Gastrocnemius medialis (tissue), 4 donors: ENCODE data around the gene RNASE4. TPM values are rescaled to one million over a fixed set of nuclear protein-coding genes. Genes with fewer than 3 reads are reported as not detected.

ENCODE experiments used
- ATAC-seq, 2 donors: fragments of 150-250 bp; one replicate each; pipeline ENCODE4 v1.9.1; 2016
- DNase-seq, 2 donors: peaks; one replicate each; pipeline ENCODE4 v3.0.0-alpha.2; 2019
- H3K27ac ChIP-seq, 4 donors: fragments of 200-600 bp; sonication (generic); 1 replicate in 1 of 4; 2 replicates in 3 of 4; pipeline ENCODE4 v1.5.1; 2016 to 2018; ENCODE audit warnings: mild to moderate bottlenecking in 2 of 4, moderate library complexity in 1 of 4
- H3K27me3 ChIP-seq, 3 donors: fragments of 200-600 bp; sonication (generic) in 2 of 3; 1 replicate in 1 of 3; 2 replicates in 2 of 3; pipeline versions ENCODE4 v1.5.1 to v1.6.0; 2016 to 2019; ENCODE audit warnings: mild to moderate bottlenecking in 1 of 3, moderate library complexity in 1 of 3
- H3K36me3 ChIP-seq, 2 donors: fragments of 200-600 bp; sonication (generic) in 1 of 2; one replicate each; pipeline ENCODE4 v1.5.1; 2017 to 2018
- H3K4me1 ChIP-seq, 2 donors: fragments of 200-600 bp; sonication (generic) in 1 of 2; one replicate each; pipeline ENCODE4 v1.5.1; 2016 to 2017; ENCODE audit warnings: mild to moderate bottlenecking in 2 of 2
- H3K4me3 ChIP-seq, 4 donors: fragments of 200-600 bp; sonication (generic) in 3 of 4; 1 replicate in 1 of 4; 2 replicates in 3 of 4; pipeline ENCODE4 v1.5.1; 2016 to 2019; ENCODE audit warnings: mild to moderate bottlenecking in 2 of 4
- H3K9me3 ChIP-seq, 3 donors: fragments of 200-600 bp; sonication (generic) in 2 of 3; 1 replicate in 1 of 3; 2 replicates in 2 of 3; pipeline ENCODE4 v1.5.1; 2016 to 2019
- POLR2A ChIP-seq, 2 donors: fragments of 450-650 bp; IDR thresholded peaks; one replicate each; pipeline ENCODE4 v1.6.1; 2017; ENCODE audit warnings: antibody characterized with exemption in 2 of 2, mild to moderate bottlenecking in 2 of 2, moderate library complexity in 2 of 2
- in situ Hi-C, 4 donors: fragments of 200-750 bp; cut with MboI; loops; one replicate each; pipeline versions ENCODE4 v1.15.0 to v1.8.0; 2017; ENCODE audit warnings: low sequenced_read_pairs in 4 of 4
- intact Hi-C: fragments of 100-400 bp; cut with DNase I; formaldehyde crosslinking; loops from one replicate; pipeline ENCODE4 v1.15.1; 2023; ENCODE audit warnings: low total_unique reads
- total RNA-seq, 4 donors: library from RNA; depleted of rRNA; stranded (reverse); fragments of >200 nt; gene quantifications; one replicate each; pipeline versions ENCODE4 v1.1.0 to v1.2.3, GENCODE V29; 2016
- TF ChIP-seq, protein P1 (sequence below), 5 experiments: fragments of 450-650 bp in 3 of 5; fragments of 200-600 bp in 2 of 5; sonication (generic) in 2 of 5; IDR thresholded peaks in 4 of 5; conservative IDR thresholded peaks in 1 of 5; 1 replicate in 4 of 5; 2 replicates in 1 of 5; pipeline ENCODE4 v1.5.1; 2016 to 2019; ENCODE audit warnings: antibody characterized with exemption in 5 of 5, mild to moderate bottlenecking in 3 of 5, moderate library complexity in 3 of 5

The RNASE4 gene
- total RNA-seq, 4 donors from 2014 or later, result 12.2 to 21.3 (median 18.9) TPM

- intact Hi-C loops (no loop called here), in situ Hi-C loops (loop anchor here (5.0 to 25.0 kb wide), 10 partner anchors 80 to 420 kb away; partner anchors contain the start of genes TMEM253 (in 2 of the 4), ARHGEF40 (in 1 of the 4), CCNB1IP1 (in 1 of the 4) and PARP2 (in 1 of the 4))
- Histone ChIP-seq H3K27ac (no peak overlapping the region), H3K9me3 (no peaks in the 10 kb centered on the region), H3K4me3 (no peak overlapping the region), H3K4me1 (no peaks in the 10 kb centered on the region), H3K36me3 (no peaks in the 10 kb centered on the region), H3K27me3 (no peaks in the 10 kb centered on the region)
- DNase-seq (no peak), ATAC-seq (no peak)
- TF ChIP-seq, protein P1, sequence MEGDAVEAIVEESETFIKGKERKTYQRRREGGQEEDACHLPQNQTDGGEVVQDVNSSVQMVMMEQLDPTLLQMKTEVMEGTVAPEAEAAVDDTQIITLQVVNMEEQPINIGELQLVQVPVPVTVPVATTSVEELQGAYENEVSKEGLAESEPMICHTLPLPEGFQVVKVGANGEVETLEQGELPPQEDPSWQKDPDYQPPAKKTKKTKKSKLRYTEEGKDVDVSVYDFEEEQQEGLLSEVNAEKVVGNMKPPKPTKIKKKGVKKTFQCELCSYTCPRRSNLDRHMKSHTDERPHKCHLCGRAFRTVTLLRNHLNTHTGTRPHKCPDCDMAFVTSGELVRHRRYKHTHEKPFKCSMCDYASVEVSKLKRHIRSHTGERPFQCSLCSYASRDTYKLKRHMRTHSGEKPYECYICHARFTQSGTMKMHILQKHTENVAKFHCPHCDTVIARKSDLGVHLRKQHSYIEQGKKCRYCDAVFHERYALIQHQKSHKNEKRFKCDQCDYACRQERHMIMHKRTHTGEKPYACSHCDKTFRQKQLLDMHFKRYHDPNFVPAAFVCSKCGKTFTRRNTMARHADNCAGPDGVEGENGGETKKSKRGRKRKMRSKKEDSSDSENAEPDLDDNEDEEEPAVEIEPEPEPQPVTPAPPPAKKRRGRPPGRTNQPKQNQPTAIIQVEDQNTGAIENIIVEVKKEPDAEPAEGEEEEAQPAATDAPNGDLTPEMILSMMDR (IDR thresholded peaks at IDR 0.05 in 4 of 5, conservative IDR thresholded peaks at IDR 0.05 in 1 of 5), result no peak
- no peak for TF ChIP-seq POLR2A (IDR thresholded peaks at IDR 0.05)
Observed at GRCh38 chr14:20692116-20692751, 7.9 kb downstream of the RNASE4 start.

DNA sequence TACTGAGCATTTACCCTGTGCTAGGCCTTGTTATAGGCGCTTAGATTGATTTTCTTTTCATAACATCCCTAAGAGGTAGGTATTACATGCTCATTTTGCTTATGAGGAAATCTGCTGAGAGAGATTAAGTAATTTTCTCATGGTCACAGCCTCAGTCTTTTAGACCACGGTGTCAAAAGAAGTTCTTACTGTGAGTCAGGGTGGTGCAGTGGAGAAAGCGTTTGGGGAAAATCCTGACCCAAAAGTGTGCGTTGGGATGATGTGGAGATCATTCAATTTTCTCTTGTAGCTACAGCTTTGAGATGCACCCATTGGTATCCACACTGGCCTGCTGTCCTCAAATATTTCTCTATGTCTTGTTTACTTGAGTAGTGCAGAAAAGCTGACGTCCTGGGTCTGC lies 12.4 kb downstream of the RNASE4 start:
- Histone ChIP-seq H3K27ac (no peak overlapping the region), H3K27me3 (no peaks in the 10 kb centered on the region), H3K9me3 (no peaks in the 10 kb centered on the region), H3K36me3 (no peaks in the 10 kb centered on the region), H3K4me3 (no peak overlapping the region), H3K4me1 (no peaks in the 10 kb centered on the region)
- no peak for ATAC-seq
- DNase-seq, result no peak
- TF ChIP-seq POLR2A (IDR thresholded peaks at IDR 0.05), result no peak
- TF ChIP-seq, protein P1 (IDR thresholded peaks at IDR 0.05 in 4 of 5, conservative IDR thresholded peaks at IDR 0.05 in 1 of 5), result no peak
- in situ Hi-C loops (loop anchor here (10.0 to 25.0 kb wide), 7 partner anchors 158 to 416 kb away; partner anchors contain the start of genes TMEM253 (in 2 of the 4), ARHGEF40 (in 1 of the 4), CCNB1IP1 (in 1 of the 4) and PARP2 (in 1 of the 4)), intact Hi-C loops (loop anchor here (1.0 to 5.0 kb wide), 2 partner anchors 159 to 276 kb away; no protein-coding TSS in a partner anchor)

DNA sequence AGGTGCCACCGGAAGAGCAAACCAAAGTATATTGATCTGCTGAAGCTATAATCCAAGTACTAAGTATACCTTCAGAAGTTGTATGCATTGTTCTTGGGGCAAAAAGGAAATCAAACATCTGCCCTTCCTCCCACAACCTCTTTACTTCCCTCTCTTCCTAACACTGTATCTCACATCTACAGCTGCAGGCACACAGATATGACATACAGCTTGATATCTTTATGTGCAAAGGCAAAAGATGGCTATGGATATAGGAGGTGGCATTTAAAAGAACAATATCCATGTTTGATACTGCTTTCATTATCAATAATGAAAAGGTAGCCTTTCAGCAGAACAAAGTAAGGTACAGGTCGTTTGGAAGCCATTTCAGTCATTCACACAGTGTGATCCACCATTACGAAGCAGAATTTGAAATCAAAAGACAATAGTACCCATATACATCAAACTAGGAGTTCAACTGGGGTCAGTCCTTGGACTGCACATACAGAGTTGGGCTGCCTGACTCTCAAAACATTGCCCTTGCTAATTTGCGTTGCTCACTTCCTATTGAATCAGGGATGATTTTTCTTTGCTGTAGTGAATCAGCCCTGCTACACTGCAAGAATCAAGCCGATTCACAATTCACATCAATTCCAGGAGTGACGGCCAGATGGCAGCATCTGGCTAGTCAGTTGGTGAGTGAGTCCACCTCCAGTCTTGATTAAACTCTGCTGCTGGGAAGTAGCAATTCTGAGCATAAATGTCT lies 13.1 kb downstream of the RNASE4 start:
- H3K4me1 ChIP-seq, result no peaks in the 10 kb centered on the region
- in situ Hi-C loops, result loop anchor here (10.0 to 25.0 kb wide), 7 partner anchors 157 to 415 kb away; partner anchors contain the start of genes TMEM253 (in 2 of the 4), ARHGEF40 (in 1 of the 4), CCNB1IP1 (in 1 of the 4) and PARP2 (in 1 of the 4)
- no peaks in the 10 kb centered on the region for H3K36me3 ChIP-seq
- H3K27ac ChIP-seq, result no peak overlapping the region
- TF ChIP-seq POLR2A (IDR thresholded peaks at IDR 0.05), result no peak
- TF ChIP-seq, protein P1 (IDR thresholded peaks at IDR 0.05 in 4 of 5, conservative IDR thresholded peaks at IDR 0.05 in 1 of 5), result peak; percentile 48 to 68 (median 57)
- intact Hi-C loops, result loop anchor here (1.0 to 5.0 kb wide), 2 partner anchors 158 to 275 kb away; no protein-coding TSS in a partner anchor
- no peak overlapping the region for H3K4me3 ChIP-seq
- H3K27me3 ChIP-seq, result no peaks in the 10 kb centered on the region
- ATAC-seq (peak; percentile 45 to 64), DNase-seq (peak; percentile 12 to 36)
- H3K9me3 ChIP-seq, result no peaks in the 10 kb centered on the region

GRCh38 chr14:20698018-20698329 lies 13.6 kb downstream of the RNASE4 start:
- no peaks in the 10 kb centered on the region for H3K36me3 ChIP-seq
- DNase-seq (no peak), ATAC-seq (no peak)
- H3K27me3 ChIP-seq, result no peaks in the 10 kb centered on the region
- intact Hi-C loops, result loop anchor here (5.0 kb wide), 1 partner anchor 274 kb away; no protein-coding TSS in a partner anchor
- in situ Hi-C loops, result loop anchor here (10.0 to 25.0 kb wide), 7 partner anchors 157 to 414 kb away; partner anchors contain the start of genes TMEM253 (in 2 of the 4), ARHGEF40 (in 1 of the 4), CCNB1IP1 (in 1 of the 4) and PARP2 (in 1 of the 4)
- no peaks in the 10 kb centered on the region for H3K4me1 ChIP-seq
- no peak for TF ChIP-seq POLR2A (IDR thresholded peaks at IDR 0.05)
- TF ChIP-seq, protein P1 (IDR thresholded peaks at IDR 0.05 in 4 of 5, conservative IDR thresholded peaks at IDR 0.05 in 1 of 5), result no peak
- no peak overlapping the region for H3K4me3 ChIP-seq
- H3K9me3 ChIP-seq, result no peaks in the 10 kb centered on the region
- H3K27ac ChIP-seq, result no peak overlapping the region
